ENCODE data around the gene MAN1C1. TPM values are rescaled to one million over a fixed set of nuclear protein-coding genes. Genes with fewer than 3 reads are reported as not detected.
"Not testable (repeated sequence)": the region's sequence is repeated elsewhere in the genome, so short reads cannot be mapped to it uniquely, and the experiment has no call there.

MAN1C1 gene
- polyA plus RNA-seq, 4 donors: 11.5 to 17.5 (median 16.3) TPM

DNA sequence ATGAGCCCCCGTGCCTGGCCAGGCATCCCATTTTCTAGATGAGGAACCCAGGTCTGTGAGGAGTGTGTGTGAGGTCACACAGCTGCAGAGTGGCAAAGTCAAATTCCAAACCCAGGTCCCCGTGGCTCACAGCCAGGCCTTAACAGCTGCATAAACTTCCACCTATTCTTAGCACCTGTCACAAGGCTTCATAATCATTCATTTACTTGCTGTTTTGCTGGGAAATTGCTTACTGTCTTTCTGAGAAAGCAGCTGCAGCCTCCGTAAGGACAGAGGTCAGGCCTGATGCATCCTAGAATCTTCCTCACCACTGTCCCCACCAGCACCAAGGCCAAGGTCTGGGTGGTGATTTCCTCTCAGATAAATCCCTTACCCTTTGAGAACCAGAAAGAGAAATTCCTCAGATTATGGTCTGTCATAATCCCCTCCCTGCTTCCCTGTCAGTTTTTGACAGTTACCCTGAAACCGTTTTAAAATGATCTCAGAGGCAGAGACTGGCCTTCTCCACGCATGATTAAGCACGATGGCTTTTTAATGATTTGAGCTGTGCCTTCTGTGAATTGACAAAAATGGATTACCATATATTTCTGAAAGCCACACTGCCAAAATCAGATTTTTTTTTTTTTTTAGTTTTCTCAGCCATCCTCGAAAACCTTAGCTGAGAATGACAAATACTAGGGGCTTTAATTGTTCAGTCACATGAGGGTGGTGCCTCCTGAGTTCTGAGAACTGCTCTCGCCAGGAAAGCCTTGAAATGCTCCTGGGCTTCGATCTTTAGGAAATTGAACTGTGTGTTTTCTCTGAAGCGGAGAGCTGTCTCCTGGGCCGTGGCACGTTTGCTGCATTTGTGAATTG is 113.4 kb downstream of the MAN1C1 start:
- DNase-seq (ENCODE audit: low read depth in 4 of 4, low spot score in 3 of 4): no peak

DNA sequence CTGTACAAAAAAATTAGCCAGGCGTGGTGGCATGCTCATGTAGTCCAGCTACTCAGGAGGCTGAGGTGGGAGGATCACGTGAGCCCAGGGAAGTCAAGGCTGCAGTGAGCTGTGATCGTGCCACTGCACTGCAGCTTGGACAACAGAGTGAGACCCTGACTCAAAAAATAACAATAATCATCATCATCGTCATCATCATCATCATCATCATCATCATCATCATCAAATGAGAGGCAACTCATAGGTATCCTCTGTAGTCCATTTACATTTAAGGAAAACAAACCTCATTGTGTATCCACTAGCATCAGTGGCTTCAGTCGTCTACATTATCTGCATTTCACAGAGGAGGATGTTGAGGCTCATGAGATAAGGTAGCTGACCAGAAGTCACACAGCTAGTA is 114.6 kb downstream of the MAN1C1 start:
- DNase-seq (ENCODE audit: low read depth in 4 of 4, low spot score in 3 of 4): no peak

DNA sequence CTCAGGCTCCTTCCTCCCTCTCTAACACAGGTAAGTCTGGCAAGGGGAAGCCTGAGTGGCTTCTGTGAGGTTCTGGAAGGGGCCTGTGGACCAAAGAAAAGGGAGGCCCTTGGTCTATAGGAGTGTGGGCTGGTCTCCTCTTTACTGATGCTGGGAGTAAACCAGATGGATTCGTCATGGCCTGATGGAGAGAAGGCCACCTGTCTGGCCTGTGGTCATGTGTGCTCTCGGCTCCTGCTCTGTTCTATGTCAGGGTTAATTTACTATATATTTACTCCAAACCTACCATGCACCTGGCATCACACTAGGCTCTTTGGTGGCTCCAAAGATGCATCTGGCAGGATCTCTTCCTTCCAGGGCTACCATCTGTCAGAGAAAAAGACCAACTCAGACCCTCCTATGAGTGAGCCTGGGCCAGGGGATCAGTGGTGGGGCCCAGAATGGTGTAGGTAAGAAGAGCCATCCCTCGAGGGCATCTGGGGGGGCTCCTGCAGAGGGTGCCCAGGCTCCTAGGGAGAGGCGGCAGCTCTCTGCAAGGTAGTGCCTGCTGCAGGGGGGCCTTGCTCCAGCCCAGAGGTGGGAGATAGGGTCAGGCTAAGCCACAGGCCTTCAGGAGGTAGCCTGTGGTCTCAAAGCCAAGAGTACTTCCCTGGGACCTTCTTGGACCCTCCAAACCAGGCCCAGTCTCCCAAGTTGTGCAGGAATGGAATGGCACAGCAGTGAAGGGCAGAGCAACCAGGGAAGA is 115.2 kb downstream of the MAN1C1 start:
- no peak for DNase-seq (ENCODE audit: low read depth in 4 of 4, low spot score in 3 of 4)

DNA sequence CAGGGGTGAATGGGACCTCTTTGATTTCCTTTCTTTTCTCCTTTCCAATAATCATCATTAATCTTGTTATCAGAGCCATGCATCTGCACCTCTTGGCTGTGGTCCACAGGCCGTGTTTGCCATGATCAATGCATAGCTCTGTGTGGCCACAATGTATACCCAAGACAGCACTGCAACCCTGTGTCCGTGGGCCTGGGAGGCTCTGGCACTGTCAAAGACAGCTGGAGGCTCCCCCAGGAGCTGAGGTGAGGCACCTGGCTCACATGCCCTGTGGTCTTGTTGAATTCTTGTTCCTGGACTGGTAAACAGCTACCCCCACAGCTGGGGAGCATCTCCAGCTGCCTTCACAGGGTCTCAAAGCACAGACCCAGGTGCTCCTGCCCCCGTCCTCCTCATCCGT is 116.2 kb downstream of the MAN1C1 start:
- DNase-seq (ENCODE audit: low read depth in 4 of 4, low spot score in 3 of 4): no peak

DNA sequence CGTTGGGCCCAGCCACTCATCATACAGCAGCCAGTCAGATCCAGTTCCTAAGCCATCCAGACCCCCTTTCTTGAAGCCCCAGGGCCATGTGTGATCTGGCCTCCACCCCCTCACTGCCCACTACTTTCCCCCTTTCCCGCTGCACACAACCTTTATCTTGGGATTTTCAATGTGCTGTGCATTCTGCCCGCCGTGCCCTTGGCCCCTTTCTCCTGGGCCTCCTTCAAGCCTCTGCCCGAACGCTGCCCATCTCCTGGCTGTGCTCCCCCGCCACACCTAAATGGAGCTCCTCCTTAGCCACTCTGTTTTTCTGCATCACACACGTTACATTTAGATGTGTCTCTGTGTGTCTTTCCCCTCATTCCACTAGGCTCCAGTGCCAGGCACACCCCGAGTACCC is 116.7 kb downstream of the MAN1C1 start:
- no peak for DNase-seq (ENCODE audit: low read depth in 4 of 4, low spot score in 3 of 4)

DNA sequence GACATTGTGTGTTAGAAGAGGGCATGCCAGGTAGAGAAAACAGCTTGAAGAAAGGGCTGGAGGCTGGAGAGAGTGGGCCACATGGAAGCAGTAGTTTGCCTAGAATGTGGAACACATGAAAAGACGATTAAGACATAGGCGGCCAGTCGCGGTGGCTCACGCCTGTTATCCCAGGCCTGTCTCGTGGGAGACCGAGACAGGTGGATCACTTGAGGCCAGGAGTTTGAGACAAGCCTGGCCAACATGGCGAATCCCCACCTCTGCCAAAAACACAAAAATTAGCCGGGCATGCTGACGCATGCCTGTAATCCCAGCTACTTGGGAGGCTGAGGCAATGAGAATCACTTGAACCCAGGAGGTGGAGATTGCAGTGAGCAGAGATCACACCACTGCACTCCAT is 118.4 kb downstream of the MAN1C1 start:
- not testable (repeated sequence) for DNase-seq (ENCODE audit: low read depth in 4 of 4, low spot score in 3 of 4)

DNA sequence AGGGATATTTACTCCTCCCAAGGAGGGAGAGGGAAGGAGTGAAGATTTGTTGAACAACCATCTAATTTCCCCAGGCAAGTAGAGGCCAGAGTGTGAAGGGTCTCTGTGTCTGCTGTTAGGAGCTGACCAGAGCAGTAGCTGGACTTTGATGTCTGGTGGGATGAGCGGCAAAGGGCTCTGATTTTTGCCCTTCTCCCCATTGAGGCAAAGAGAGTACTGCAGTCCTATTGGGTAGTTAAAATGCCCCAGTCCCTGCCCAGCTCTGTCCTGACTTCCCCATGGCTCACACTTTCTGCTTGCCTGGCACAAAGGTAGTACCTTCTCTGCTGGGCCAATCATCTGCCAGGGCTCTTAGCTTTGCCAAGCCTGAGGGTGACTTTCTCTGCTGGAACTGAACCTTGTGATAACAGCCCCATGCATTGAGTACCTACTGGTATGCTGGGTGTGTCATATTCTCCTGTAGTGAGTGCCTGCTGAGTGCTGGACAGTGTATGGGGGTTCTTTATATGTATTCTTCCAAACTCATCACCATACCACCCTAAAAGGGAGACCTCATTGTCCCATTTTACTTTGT is 119.5 kb downstream of the MAN1C1 start:
- DNase-seq (ENCODE audit: low read depth in 4 of 4, low spot score in 3 of 4): no peak

DNA sequence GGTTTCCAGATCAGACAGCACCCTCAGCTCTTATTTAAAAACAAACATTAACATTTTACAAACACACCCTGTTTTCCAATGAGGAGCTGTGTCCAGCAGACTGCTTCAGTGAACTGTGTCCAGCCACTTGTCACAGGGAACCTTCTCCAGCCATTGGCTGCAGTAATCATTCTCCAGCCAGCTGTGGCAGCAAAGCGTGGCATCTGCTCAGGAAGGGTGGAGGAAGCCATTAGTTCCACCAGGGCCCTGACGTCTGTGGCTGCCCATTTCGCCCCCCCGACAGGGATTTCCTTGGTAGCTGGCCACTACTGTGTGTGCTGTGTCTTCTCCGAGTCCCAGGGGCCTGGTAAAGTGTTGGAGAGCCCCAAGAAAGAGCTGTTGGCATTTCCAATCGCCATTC is 120.5 kb downstream of the MAN1C1 start:
- peak; percentile 58 to 80 (median 64) for DNase-seq (ENCODE audit: low read depth in 4 of 4, low spot score in 3 of 4)

DNA sequence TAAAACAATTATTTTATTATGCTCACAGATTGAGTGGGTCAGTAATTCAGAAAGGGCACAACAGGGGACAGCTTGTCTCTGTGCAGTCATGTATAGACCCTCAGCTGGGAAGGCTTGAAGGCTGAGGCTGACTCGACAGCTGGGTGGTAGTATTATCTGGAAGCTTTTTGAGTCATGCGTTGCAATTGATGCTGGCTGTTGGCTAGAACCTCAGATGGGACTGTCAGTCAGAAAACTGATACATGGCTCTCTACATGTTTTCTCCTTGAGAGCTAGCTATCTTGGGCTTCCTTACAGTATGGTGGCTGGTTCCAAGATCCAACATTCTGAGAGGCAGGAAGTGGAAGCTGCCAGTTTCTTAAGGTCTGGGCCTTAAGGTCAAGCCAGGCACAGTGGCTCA is 121.9 kb downstream of the MAN1C1 start:
- DNase-seq (ENCODE audit: low read depth in 4 of 4, low spot score in 3 of 4): no peak

DNA sequence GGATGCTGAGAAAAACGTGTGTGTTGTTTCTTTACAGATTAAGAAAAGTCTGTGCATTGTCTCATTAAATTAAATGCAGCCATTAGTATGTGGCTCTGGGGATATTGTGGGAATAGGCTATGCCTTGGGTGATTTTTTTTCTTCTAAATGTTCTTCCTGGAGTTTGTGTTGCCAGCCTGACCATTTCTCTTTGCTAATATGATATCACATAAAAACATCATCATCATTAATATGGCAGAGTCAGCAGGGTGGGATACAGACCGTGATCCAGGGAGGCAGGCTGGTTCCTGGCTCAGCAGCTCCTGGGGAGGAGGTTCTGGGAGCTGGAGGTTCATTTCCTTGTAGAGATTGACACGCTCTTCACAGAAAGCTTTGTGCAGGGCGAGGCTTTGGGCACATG is 122.8 kb downstream of the MAN1C1 start:
- no peak for DNase-seq (ENCODE audit: low read depth in 4 of 4, low spot score in 3 of 4)

DNA sequence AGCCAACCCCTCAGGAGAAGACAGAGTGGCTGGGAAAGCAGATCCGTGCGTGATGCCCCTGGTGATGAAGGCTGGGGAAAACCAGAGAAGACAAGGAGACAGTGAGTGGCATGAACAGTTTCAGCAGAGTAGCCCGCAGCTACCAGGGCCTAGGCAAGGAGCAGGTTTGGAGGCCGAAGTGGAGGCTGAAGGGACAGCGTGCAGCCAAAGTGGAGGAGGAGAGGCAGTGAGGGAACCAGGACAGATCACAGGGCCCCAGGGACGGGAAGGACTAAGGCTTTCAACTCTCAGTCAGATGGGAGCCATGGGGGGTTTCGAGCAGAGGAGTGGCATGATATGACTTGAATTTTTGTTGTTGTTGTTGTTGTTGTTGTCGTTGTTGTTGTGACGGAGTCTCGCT is 123.5 kb downstream of the MAN1C1 start:
- no peak for DNase-seq (ENCODE audit: low read depth in 4 of 4, low spot score in 3 of 4)

DNA sequence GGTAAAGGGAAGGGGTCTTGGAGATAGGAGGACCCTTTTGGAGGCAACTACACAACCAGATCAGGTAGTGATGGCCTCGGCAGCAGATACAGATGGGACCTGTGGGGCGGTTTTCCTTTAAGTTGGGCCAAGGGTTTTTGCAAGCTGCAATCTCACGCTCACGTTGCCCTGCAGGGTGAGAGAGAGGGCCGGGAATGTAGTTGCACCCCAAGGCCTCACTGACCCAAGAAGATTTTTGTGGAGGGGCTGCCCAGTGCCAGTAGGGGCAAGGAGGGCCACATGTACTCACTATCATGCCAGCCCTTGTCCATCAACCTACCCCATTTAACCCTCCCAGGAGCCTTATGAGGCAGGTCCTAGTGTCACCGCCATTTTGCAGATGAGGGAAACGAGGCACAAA is 125.7 kb downstream of the MAN1C1 start:
- no peak for DNase-seq (ENCODE audit: low read depth in 4 of 4, low spot score in 3 of 4)

DNA sequence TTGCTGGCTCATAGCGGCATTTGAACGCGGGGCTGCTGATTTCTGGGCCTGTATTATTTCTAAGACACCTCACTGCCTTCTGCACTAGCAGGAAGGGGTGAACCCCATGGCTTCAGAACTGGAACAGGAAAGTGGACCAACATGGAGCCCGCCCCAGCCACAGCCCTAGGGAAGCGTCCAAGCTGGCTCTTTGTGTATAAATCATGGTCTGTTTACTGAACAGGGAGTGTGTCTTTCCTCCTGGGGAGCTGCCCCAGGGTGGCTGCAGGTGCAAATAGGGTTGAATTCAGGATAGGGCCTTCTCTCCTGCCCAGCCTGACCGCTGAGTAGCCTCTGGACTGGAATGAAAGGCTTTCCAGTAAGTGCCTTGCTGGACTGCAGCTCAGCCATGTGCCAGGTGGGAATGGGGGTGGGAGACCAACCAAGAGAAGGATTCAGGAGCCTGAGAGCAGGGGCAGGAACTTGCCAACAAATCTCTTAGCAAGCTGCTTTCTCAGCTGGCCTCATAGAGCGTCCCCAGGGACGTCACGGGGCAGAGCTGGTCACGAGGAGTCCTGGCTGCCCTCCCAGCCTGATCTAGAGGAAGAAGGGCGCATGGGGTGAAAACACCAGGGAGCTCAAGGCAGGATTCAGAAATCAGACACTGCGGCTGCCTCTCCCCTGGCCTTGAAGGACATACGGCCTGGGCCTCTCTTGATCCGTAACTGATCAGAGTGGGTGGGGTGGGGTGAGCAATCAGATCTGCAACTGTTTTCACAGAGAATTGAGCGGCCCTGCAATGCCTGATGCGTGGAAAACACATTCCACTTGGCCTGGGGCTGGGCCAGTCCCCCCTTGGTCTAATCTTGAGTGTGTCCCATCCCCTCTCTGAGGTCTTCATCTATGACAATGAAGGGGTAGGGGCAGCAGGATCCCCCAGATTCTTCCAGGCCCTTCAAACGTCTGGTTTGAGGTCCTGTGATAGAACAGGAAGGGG is 126.9 kb downstream of the MAN1C1 start:
- DNase-seq (ENCODE audit: low read depth in 4 of 4, low spot score in 3 of 4): no peak

DNA sequence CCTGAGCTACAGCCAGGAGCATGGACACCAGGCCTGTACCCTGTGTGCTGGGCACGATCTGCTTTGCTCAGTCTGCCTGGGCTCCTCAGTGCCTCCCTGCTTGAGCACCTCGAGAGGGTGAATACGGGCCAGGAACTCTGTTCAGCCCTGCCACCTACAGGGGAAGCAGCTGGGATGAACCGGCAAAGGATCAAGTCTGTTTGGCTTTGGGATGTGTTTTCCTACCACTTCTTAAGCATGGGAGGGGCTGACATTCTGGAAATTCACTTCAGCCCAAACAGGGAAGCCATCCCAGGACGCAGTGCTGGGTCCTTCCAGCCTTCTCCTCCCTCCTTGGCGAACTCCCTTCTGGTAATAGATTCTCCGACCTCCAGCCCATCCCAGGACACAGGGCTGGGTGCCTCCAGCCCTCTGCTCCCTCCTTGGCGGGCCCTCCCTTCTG is 127.6 kb downstream of the MAN1C1 start:
- no peak for DNase-seq (ENCODE audit: low read depth in 4 of 4, low spot score in 3 of 4)

DNA sequence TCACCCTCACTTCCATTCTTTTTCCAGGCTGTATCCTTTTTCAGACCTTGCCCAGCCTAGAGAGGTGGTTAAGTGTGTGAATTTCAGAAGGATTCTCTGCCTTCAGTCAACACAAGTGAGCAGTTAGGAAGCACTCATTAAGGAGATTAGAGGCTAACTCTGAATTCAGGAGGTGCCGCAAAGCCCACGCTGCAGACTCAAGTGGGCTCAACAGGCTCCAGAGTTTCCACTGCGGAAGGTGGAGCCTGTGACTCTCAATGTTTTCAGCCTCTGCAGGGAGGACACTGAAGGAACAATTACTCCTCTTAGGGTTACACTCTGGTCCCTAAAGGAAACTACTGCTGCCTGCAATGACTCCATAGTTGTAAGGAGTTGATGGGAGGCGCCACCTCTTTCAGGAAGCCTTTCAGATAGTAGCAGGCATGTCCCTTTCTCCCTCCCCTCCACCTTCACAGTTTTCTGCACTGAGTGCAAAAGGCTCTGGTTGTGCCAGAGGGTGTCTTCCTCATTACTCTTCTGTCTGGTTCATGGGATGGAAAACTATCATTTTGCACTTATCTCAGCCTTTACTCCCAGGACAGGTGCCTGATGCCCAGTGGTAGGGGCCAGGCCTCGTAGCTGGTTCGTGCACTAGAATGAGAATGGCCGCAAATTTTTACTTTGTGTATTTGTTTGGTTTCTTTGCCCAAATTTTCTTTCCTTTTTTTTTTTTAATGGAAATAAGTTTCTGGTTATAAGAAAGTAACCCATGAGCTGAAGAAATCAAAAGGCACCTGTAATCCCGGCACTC is 128.2 kb downstream of the MAN1C1 start:
- no peak for DNase-seq (ENCODE audit: low read depth in 4 of 4, low spot score in 3 of 4)

DNA sequence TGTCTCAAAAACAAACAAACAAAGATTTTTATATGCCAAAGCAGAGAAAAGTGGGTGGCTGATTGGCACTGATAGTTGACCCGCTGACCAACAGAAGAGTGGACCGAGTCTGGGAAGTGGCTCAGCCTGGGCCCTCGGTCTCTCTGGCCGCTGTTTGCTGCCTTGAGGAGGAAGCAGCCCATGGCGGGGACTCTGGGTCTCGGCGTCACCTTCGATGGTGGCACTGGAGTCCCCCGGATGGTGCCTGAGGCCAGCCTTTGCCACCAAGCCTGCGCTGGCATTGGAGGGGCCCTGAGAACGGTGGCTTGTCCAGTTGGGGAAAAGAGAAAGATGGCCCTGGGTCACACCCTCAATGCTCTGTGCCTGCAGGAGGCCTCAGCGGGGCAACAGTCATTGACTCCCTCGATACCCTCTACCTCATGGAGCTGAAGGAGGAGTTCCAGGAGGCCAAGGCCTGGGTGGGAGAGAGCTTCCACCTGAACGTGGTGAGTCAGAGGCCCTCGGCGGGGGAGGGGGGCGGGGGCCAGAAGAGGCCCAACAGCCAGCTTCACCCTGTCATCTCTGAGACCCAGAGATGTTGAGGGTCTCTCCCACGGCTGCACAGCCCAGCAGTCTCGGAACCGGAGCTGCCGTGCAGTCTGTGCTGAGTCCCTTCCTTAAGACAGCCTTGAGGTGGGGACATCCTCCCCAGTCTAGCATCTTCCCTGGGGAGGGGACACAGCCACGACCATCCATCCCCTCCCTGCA is 129.9 kb downstream of the MAN1C1 start:
- DNase-seq (ENCODE audit: low read depth in 4 of 4, low spot score in 3 of 4): no peak

DNA sequence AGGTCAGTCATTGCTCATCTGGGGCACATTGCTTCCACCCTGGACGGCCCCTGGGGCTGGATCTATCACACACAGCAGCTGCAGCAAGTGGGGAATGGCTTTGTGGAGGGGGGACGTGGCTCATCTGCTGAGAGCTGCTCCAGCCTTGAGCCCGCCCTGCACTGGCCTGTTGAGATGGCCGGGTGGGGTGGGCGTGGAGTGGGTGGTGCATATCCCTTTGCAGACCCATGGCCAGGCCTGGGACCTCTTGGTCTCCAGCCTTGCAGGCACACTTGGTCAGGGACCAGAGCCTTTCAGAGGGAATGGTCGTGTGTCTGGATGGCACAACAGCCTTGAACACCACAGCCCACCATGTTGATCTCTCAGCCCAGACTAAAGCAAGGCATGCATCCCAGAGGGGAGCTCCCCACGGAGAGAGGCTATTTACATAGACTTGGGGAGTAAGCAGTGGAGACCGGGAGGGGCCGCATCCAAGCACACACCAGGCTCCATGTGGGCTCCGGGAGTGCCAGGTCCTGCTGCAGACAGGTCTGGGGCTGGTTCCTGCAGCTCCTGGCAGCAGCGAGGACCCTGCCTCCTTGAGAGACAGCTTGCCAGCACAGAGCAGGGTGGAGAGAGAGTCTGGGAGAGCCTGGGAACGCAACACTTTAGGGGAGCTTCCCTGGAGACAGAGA is 130.6 kb downstream of the MAN1C1 start:
- DNase-seq (ENCODE audit: low read depth in 4 of 4, low spot score in 3 of 4): no peak

DNA sequence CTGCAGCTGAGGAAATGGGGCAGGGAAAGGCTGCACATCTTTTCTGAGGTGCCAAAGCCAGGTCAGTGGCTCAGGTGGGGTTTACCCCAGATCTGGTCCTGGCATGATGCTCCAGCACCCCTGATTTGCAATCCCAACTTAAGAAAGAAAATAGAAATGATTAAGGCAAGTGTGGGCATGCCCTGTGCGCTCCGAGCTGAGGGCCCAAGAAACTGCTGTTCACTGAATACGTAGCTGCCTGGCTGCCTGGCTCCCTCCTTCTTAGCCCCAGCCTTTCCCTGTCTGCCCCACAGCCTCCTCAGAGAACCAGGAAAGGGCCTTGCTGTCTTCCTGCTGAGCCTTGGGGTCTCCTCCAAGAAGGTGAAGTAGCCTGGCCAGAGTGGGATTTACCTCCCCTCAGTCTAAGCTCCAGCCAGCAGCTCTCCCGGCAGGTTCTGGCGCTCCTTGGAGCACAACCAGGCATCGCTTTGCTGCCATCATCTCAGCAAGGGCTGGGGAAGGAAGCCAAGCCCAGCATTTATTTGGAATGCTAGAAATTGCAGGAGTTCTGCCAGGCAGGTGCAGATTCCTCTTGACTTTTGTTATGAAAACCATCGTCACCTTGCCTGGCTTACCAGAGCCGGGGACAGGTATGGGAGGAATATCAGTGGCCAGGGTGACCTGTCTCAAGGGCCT is 132.1 kb downstream of the MAN1C1 start:
- no peak for DNase-seq (ENCODE audit: low read depth in 4 of 4, low spot score in 3 of 4)

Data from left renal pelvis (tissue), 4 donors.